GM21526 (cell line): ENCODE data around the gene PYURF.

Source experiments
- ATAC-seq: cut with Tn5 transposase; IDR thresholded peaks from one replicate; pipeline ENCODE4 v1.9.1; 2021; ENCODE audit warnings: moderate library complexity; ENCODE audit not compliant: unreplicated experiment, low FRiP score

PYURF gene

GRCh38 chr4:88514557-88515511, 8.7 kb downstream of the PYURF start:
- no peak for ATAC-seq

- no peak for ATAC-seq
Measured at GRCh38 chr4:88511236-88511635, 12.3 kb downstream of the PYURF start.

DNA sequence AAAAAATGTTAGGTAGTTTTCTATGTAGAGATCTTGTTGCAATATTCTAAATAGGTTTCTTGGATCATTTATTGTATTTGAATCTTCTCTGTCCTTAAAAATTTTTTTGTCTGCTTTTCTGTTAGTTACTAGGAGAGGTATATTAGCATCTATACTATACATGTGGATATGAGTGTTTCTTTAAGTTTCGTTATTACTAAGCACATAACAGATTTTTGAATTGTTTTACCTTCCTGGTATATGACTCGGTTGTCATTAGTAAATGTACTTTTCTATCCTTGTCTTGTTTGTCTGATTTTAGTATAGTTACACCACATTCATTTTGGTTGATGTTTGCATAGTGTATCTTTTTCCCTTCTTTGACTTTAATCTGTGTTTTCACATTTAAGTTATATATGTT, 20.2 kb downstream of the PYURF start:
- ATAC-seq: no peak

- no peak for ATAC-seq
Measured at GRCh38 chr4:88497859-88498409, 25.6 kb downstream of the PYURF start.

DNA sequence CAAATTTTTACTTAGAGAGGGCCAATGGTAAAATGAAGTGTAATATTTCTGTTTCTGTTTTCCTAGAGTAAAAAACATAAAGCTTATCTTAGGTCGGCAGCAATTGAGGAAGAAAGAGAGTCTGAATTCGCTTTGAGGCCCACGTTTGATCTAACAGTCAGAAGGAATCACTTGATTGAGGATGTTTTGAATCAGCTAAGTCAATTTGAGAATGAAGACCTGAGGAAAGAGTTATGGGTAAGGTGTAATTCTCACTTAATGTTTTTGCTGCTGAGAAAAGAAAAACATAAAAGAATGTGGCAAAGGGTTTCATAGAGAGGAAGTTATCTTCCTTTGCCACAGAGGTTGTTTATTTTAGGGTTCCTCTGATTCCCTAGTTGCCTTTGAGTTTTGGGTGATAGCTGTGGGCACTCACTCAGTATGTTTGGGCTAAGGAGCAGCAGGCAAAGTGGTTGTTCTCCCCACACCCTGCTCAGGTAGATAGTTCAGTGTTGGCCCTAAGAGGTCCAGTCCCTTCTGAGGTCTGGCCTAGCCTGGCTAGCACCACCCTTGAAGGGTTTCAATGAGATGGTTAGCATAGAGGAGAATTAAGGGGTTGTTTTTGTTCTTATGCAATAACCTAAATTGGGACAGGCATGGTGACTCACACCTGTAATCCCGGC, 34.3 kb downstream of the PYURF start:
- ATAC-seq: no peak

GRCh38 chr4:88481537-88481936, 42.0 kb downstream of the PYURF start:
- no peak for ATAC-seq

GRCh38 chr4:88478247-88478646, 45.3 kb downstream of the PYURF start:
- no peak for ATAC-seq

GRCh38 chr4:88477229-88477860, 46.2 kb downstream of the PYURF start:
- ATAC-seq: no peak
